Measurements from ENCODE around the gene C3orf49. TPM values are rescaled to one million over a fixed set of nuclear protein-coding genes. Genes with fewer than 3 reads are reported as not detected.

The C3orf49 gene
- total RNA-seq: not detected in 2 replicates

GRCh38 chr3:63819151-63819398 is at the start of gene C3orf49:
TSS of gene C3orf49 (plus strand) at chr3:63819299. CDS start at chr3:63819472, 173 bp downstream.

GRCh38 chr3:63863150-63864007 is 44.3 kb downstream of the C3orf49 start, which contains the start of the genes ATXN7 and THOC7:
TSS of gene ATXN7 (plus strand) at chr3:63863867. CDS start at chr3:63912599, 48,732 bp downstream.
TSS of gene THOC7 (minus strand) at chr3:63863805. CDS start at chr3:63863790, 15 bp downstream.

Other genes with a start within 250 kb of the C3orf49 start
- gene SNTN, start 166.6 kb upstream of the C3orf49 start, total RNA-seq: not detected in 2 replicates
- 45.6 and 49.8 TPM in 2 replicates for gene THOC7, start 44.5 kb downstream of the C3orf49 start, total RNA-seq
- gene ATXN7, start 44.6 kb downstream of the C3orf49 start, total RNA-seq: 7.0 and 8.5 TPM in 2 replicates
- gene SCAANT1, start 93.1 kb downstream of the C3orf49 start, total RNA-seq: not detected in 2 replicates
- gene PSMD6, start 204.2 kb downstream of the C3orf49 start, total RNA-seq: 92.4 and 94.0 TPM in 2 replicates

Measured in smooth muscle cell of bladder (primary cell).